ENCODE data around the gene ABHD15. TPM values are rescaled to one million over a fixed set of nuclear protein-coding genes. Genes with fewer than 3 reads are reported as not detected.

Gene ABHD15
- total RNA-seq, 2 experiments from 2014 or later = 16.9 to 18.0 TPM

GRCh38 chr17:29576214-29577000 lies 9.6 kb upstream of the ABHD15 start:
- H3K27me3 Mint-ChIP-seq = no peaks in the 10 kb centered on the region
- ChIA-PET POLR2A (interaction anchor here (0.8 kb wide), 1 partner anchor 10 kb away, joined by 3 read pairs; the partner anchor contains the start of gene ABHD15), CTCF (interaction anchor here (0.5 to 8.6 kb wide), 4 partner anchors 8 to 40 kb away, joined by 3 to 77 read pairs (median 12); partner anchors contain the start of genes ABHD15, ANKRD13B and TP53I13)
- H3K9me3 Mint-ChIP-seq = no peaks in the 10 kb centered on the region
- H3K4me1 Mint-ChIP-seq = peaks cover 7% of the 10 kb centered on the region
- peaks cover 30% of the 10 kb centered on the region for H3K36me3 Mint-ChIP-seq (ENCODE audit: low read depth)
- no peak for DNase-seq
- H3K27ac Mint-ChIP-seq = no peak overlapping the region
- no peak overlapping the region for H3K4me3 Mint-ChIP-seq

DNA sequence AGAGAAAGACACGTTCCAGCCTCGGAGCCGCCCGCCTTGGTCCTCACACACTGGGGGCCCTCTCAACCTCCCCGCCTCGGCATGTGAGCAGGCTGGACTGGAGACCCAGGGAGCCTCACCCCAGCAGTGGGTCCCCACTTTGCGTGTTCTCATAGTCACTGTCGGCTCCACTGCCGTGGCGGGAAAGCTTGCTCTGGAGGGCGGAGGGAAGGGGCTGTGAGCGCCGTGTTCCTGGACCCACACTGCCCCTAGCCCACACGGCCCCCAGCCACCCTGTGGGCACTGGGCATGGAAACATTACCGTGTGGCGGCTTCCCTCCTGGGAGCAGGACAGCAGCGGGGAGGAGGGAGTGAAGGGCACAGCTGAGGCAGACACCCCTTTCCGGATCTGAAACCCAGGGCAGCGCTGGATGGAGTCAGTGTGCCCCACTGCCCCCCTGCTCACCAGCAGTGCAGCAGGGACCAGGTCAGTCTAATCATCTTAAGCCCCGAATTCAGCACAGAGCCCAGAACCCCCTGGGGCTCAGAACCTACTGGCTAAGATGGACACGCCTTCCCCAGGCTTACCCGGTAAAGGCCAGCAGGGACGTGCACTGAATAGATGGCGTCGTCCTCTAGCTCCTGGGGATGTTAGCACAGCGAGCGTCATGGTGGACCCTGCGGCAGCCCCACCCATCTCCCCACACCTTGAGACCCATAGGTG lies 8.8 kb upstream of the ABHD15 start:
- DNase-seq = no peak
- ChIA-PET CTCF (interaction anchor here (0.5 to 8.6 kb wide), 5 partner anchors 7 to 41 kb away, joined by 3 to 77 read pairs (median 7); partner anchors contain the start of genes ABHD15, ANKRD13B and TP53I13), POLR2A (interaction anchor here (0.8 kb wide), 1 partner anchor 9 kb away, joined by 3 read pairs; the partner anchor contains the start of gene ABHD15)
- Mint-ChIP-seq H3K9me3 (no peaks in the 10 kb centered on the region), H3K27me3 (no peaks in the 10 kb centered on the region), H3K4me1 (peaks cover 10% of the 10 kb centered on the region), H3K36me3 (ENCODE audit: low read depth) (peaks cover 27% of the 10 kb centered on the region), H3K4me3 (no peak overlapping the region), H3K27ac (no peak overlapping the region)

DNA sequence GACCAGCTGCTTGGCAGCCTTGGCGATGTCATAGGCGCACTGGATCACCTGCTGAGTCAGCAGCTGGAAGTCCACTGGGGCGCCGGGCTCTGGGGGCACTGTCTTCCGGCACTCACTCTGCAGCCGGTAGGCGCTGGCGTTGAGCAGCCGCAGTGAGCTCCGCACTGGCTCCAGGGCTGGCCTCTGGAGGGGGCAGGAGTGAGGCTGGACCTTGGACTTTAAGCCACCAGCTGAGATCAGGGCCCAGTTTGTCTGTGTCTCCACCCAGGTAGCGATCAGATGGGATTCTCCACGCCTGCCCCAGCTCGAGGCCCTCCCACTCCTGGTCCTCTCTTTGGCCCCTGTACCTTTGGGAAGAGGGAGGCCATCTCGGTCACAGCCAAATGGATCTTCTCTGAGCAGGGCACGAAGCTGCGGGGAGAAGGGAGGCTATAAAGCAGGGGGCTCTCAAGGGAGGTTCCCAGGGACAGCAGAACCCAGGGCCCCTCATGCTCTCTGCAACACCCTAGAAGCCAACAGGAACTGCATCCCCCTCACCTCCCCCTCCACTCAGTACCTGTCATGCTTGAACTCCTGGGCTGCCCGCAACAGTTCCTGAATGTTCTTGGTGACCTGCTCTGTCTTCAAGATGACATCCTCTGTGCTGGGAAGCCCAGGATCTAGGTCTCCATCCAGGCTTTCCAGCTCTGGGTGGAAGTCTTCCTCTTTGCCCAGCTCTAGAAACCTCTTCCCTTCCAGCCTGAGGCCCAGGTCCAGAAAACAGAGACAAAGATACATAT lies 8.1 kb upstream of the ABHD15 start:
- Mint-ChIP-seq H3K36me3 (ENCODE audit: low read depth) (peaks cover 24% of the 10 kb centered on the region), H3K27me3 (no peaks in the 10 kb centered on the region), H3K9me3 (no peaks in the 10 kb centered on the region), H3K27ac (no peak overlapping the region), H3K4me1 (peaks cover 7% of the 10 kb centered on the region), H3K4me3 (no peak overlapping the region)
- no peak for DNase-seq
- ChIA-PET POLR2A (no interaction called here), CTCF (interaction anchor here (1.2 to 4.3 kb wide), 4 partner anchors 12 to 42 kb away, joined by 7 to 29 read pairs (median 21); no protein-coding TSS in a partner anchor)

GRCh38 chr17:29573871-29574731 lies 7.3 kb upstream of the ABHD15 start:
- Mint-ChIP-seq H3K27me3 (no peaks in the 10 kb centered on the region), H3K9me3 (no peaks in the 10 kb centered on the region), H3K4me1 (peaks cover 8% of the 10 kb centered on the region), H3K36me3 (ENCODE audit: low read depth) (peaks cover 21% of the 10 kb centered on the region), H3K4me3 (no peak overlapping the region), H3K27ac (no peak overlapping the region)
- DNase-seq = no peak
- ChIA-PET POLR2A (interaction anchor here (1.1 kb wide), 1 partner anchor 41 kb away, joined by 3 read pairs; no protein-coding TSS in a partner anchor), CTCF (interaction anchor here (0.6 to 4.3 kb wide), 7 partner anchors 10 to 357 kb away, joined by 3 to 29 read pairs (median 6); no protein-coding TSS in a partner anchor)

- no peaks in the 10 kb centered on the region for H3K9me3 Mint-ChIP-seq
- H3K36me3 Mint-ChIP-seq (ENCODE audit: low read depth) = peaks cover 21% of the 10 kb centered on the region
- H3K27me3 Mint-ChIP-seq = no peaks in the 10 kb centered on the region
- H3K4me1 Mint-ChIP-seq = peaks cover 10% of the 10 kb centered on the region
- no peak overlapping the region for H3K4me3 Mint-ChIP-seq
- no peak for DNase-seq
- H3K27ac Mint-ChIP-seq = peak overlapping the region; percentile 19
- POLR2A ChIA-PET = interaction anchor here (1.1 kb wide), 1 partner anchor 42 kb away, joined by 3 read pairs; no protein-coding TSS in a partner anchor
- CTCF ChIA-PET = interaction anchor here (0.6 to 4.3 kb wide), 12 partner anchors 8 to 358 kb away, joined by 3 to 29 read pairs (median 4); no protein-coding TSS in a partner anchor
These were observed 6.7 kb upstream of the ABHD15 start for GRCh38 chr17:29573558-29573869.

- CTCF ChIA-PET = interaction anchor here (0.6 to 4.3 kb wide), 12 partner anchors 8 to 358 kb away, joined by 3 to 29 read pairs (median 4); no protein-coding TSS in a partner anchor
- Mint-ChIP-seq H3K9me3 (no peaks in the 10 kb centered on the region), H3K4me3 (no peak overlapping the region), H3K36me3 (ENCODE audit: low read depth) (peaks cover 21% of the 10 kb centered on the region), H3K4me1 (peaks cover 13% of the 10 kb centered on the region), H3K27ac (peak overlapping the region; percentile 19), H3K27me3 (no peaks in the 10 kb centered on the region)
- POLR2A ChIA-PET = interaction anchor here (1.1 kb wide), 1 partner anchor 43 kb away, joined by 3 read pairs; no protein-coding TSS in a partner anchor
- DNase-seq = peak; percentile 50
These were observed 6.1 kb upstream of the ABHD15 start for GRCh38 chr17:29572691-29573557.

GRCh38 chr17:29571883-29572681 lies 5.2 kb upstream of the ABHD15 start:
- CTCF ChIA-PET = interaction anchor here (1.2 to 7.7 kb wide), 10 partner anchors 8 to 45 kb away, joined by 3 to 77 read pairs (median 6); partner anchors contain the start of gene ANKRD13B
- peaks cover 18% of the 10 kb centered on the region for H3K36me3 Mint-ChIP-seq (ENCODE audit: low read depth)
- H3K9me3 Mint-ChIP-seq = no peaks in the 10 kb centered on the region
- POLR2A ChIA-PET = no interaction called here
- H3K4me3 Mint-ChIP-seq = no peak overlapping the region
- H3K27ac Mint-ChIP-seq = no peak overlapping the region
- H3K27me3 Mint-ChIP-seq = no peaks in the 10 kb centered on the region
- peaks cover 13% of the 10 kb centered on the region for H3K4me1 Mint-ChIP-seq
- no peak for DNase-seq

DNA sequence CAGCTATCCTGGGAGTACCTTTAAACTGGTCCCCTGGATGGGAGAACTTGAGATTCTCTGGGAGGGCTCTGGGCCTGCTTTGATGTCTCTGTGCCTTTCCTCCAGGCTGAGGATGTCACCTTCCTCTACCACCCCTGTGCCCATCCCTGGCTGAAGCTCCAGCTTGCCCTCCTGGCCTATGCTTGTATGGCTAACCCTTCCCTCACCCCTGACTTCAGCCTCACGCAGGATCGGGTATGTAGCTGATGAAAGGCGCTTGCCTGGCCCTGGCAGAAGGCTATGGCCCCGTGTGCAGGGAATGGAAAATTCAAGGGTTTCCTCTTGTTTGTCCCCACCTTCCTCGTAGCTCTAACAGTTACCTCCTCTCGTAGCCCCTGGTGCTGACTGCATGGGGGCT lies 4.6 kb upstream of the ABHD15 start:
- CTCF ChIA-PET = interaction anchor here (2.7 to 7.7 kb wide), 4 partner anchors 8 to 46 kb away, joined by 8 to 77 read pairs (median 24); partner anchors contain the start of gene ANKRD13B
- POLR2A ChIA-PET = no interaction called here
- H3K36me3 Mint-ChIP-seq (ENCODE audit: low read depth) = peaks cover 18% of the 10 kb centered on the region
- no peaks in the 10 kb centered on the region for H3K27me3 Mint-ChIP-seq
- no peaks in the 10 kb centered on the region for H3K9me3 Mint-ChIP-seq
- DNase-seq = no peak
- H3K4me3 Mint-ChIP-seq = no peak overlapping the region
- H3K27ac Mint-ChIP-seq = no peak overlapping the region
- H3K4me1 Mint-ChIP-seq = peaks cover 13% of the 10 kb centered on the region

GRCh38 chr17:29570521-29570920 lies 3.7 kb upstream of the ABHD15 start:
- ChIA-PET CTCF (interaction anchor here (0.6 to 7.7 kb wide), 8 partner anchors 9 to 447 kb away, joined by 3 to 77 read pairs (median 6); partner anchors contain the start of gene ANKRD13B), POLR2A (no interaction called here)
- peaks cover 18% of the 10 kb centered on the region for H3K36me3 Mint-ChIP-seq (ENCODE audit: low read depth)
- H3K4me1 Mint-ChIP-seq = peaks cover 20% of the 10 kb centered on the region
- H3K27me3 Mint-ChIP-seq = no peaks in the 10 kb centered on the region
- DNase-seq = no peak
- H3K27ac Mint-ChIP-seq = no peak overlapping the region
- no peaks in the 10 kb centered on the region for H3K9me3 Mint-ChIP-seq
- no peak overlapping the region for H3K4me3 Mint-ChIP-seq

GRCh38 chr17:29569245-29569950 lies 2.6 kb upstream of the ABHD15 start:
- peak overlapping the region; percentile 80 for H3K27ac Mint-ChIP-seq

More at GRCh38 chr17:29569245-29569950, 2.6 kb upstream of the ABHD15 start:
- POLR2A ChIA-PET = no interaction called here
- CTCF ChIA-PET = interaction anchor here (1.3 to 7.7 kb wide), 5 partner anchors 10 to 182 kb away, joined by 3 to 77 read pairs (median 8); partner anchors contain the start of gene ANKRD13B
- H3K4me3 Mint-ChIP-seq = peak overlapping the region; percentile 84
- peaks cover 15% of the 10 kb centered on the region for H3K36me3 Mint-ChIP-seq (ENCODE audit: low read depth)
- H3K9me3 Mint-ChIP-seq = no peaks in the 10 kb centered on the region
- DNase-seq = no peak
- H3K27me3 Mint-ChIP-seq = no peaks in the 10 kb centered on the region
- H3K4me1 Mint-ChIP-seq = peaks cover 27% of the 10 kb centered on the region

All from activated CD4-positive, alpha-beta T cell treated with anti-CD3 and anti-CD28 coated beads, Interleukin-2, amount 10 ng/mL, durations not matched to agents 7 days and 5 days (primary cell).